GM18508 (cell line): ENCODE measurements around the gene HENMT1.

ENCODE experiments used
- ATAC-seq: cut with Tn5 transposase; IDR thresholded peaks from one replicate; pipeline ENCODE4 v1.9.1; 2021; ENCODE audit warnings: moderate number of reproducible peaks; ENCODE audit not compliant: insufficient read depth, unreplicated experiment

Gene HENMT1

GRCh38 chr1:108634521-108634920 lies 26.4 kb downstream of the HENMT1 start:
- ATAC-seq = no peak

- no peak for ATAC-seq
These were observed 32.2 kb downstream of the HENMT1 start for GRCh38 chr1:108628665-108629064.

- ATAC-seq = no peak
These were observed 32.9 kb downstream of the HENMT1 start for GRCh38 chr1:108627951-108628350.

- no peak for ATAC-seq
These were observed 33.6 kb downstream of the HENMT1 start for GRCh38 chr1:108627256-108627655.

- ATAC-seq = no peak
These were observed 36.8 kb downstream of the HENMT1 start for GRCh38 chr1:108624069-108624468.

- ATAC-seq = no peak
These were observed 43.2 kb downstream of the HENMT1 start for GRCh38 chr1:108617724-108618056.

GRCh38 chr1:108617008-108617723 lies 43.7 kb downstream of the HENMT1 start:
- ATAC-seq = no peak

- no peak for ATAC-seq
These were observed 45.3 kb downstream of the HENMT1 start for GRCh38 chr1:108615544-108615943.

- ATAC-seq = no peak
These were observed 48.4 kb downstream of the HENMT1 start for GRCh38 chr1:108612496-108612895.

- no peak for ATAC-seq
These were observed 48.9 kb downstream of the HENMT1 start for GRCh38 chr1:108611984-108612383.

- ATAC-seq = no peak
These were observed 50.8 kb downstream of the HENMT1 start for GRCh38 chr1:108610073-108610472.

- no peak for ATAC-seq
These were observed 51.3 kb downstream of the HENMT1 start for GRCh38 chr1:108609483-108610049.

GRCh38 chr1:108606478-108606877 lies 54.4 kb downstream of the HENMT1 start:
- no peak for ATAC-seq

- ATAC-seq = no peak
These were observed 55.3 kb downstream of the HENMT1 start for GRCh38 chr1:108605633-108606032.

GRCh38 chr1:108601708-108602410 lies 59.0 kb downstream of the HENMT1 start:
- no peak for ATAC-seq

- no peak for ATAC-seq
These were observed 60.4 kb downstream of the HENMT1 start for GRCh38 chr1:108600504-108600903.

- no peak for ATAC-seq
These were observed 62.6 kb downstream of the HENMT1 start for GRCh38 chr1:108598340-108598739.
